Measurements from ENCODE around the gene EBF3.

The EBF3 gene

GRCh38 chr10:129786216-129786615 is 177.9 kb downstream of the EBF3 start:
- Histone ChIP-seq H3K36me3 (ENCODE audit: low read depth) (no peaks in the 10 kb centered on the region), H3K4me1 (ENCODE audit: insufficient read depth, poor library complexity, severe bottlenecking) (no peaks in the 10 kb centered on the region), H3K4me3 (ENCODE audit: severe bottlenecking) (no peak overlapping the region), H3K9me3 (ENCODE audit: severe bottlenecking) (peaks cover 3% of the 10 kb centered on the region), H3K27ac (ENCODE audit: poor library complexity, severe bottlenecking) (no peak overlapping the region), H3K27me3 (ENCODE audit: insufficient read depth, poor library complexity, severe bottlenecking) (no peaks in the 10 kb centered on the region)
- TF ChIP-seq CTCF (IDR thresholded peaks at IDR 0.05; ENCODE audit: poor library complexity, severe bottlenecking) = no peak
- DNase-seq (ENCODE audit: low spot score) (no peak), ATAC-seq (ENCODE audit: low read depth) (no peak)

- Histone ChIP-seq H3K27ac (ENCODE audit: poor library complexity, severe bottlenecking) (no peak overlapping the region), H3K36me3 (ENCODE audit: low read depth) (no peaks in the 10 kb centered on the region), H3K4me1 (ENCODE audit: insufficient read depth, poor library complexity, severe bottlenecking) (no peaks in the 10 kb centered on the region), H3K4me3 (ENCODE audit: severe bottlenecking) (no peak overlapping the region), H3K27me3 (ENCODE audit: insufficient read depth, poor library complexity, severe bottlenecking) (no peaks in the 10 kb centered on the region), H3K9me3 (ENCODE audit: severe bottlenecking) (peaks cover 3% of the 10 kb centered on the region)
- DNase-seq (ENCODE audit: low spot score) = no peak
- TF ChIP-seq CTCF (IDR thresholded peaks at IDR 0.05; ENCODE audit: poor library complexity, severe bottlenecking) = no peak
- no peak for ATAC-seq (ENCODE audit: low read depth)
These were observed 178.5 kb downstream of the EBF3 start for GRCh38 chr10:129785536-129785981.

All from RWPE2 (cell line).